HG03439 (cell line): Measurements from ENCODE around the gene THADA.
"Not testable (repeated sequence)": the region's sequence is repeated elsewhere in the genome, so short reads cannot be mapped to it uniquely, and the experiment has no call there.

Source experiments
- ATAC-seq: cut with Tn5 transposase; IDR thresholded peaks from one replicate; pipeline ENCODE4 v1.9.1; 2021; ENCODE audit warnings: mild to moderate bottlenecking, moderate library complexity; ENCODE audit not compliant: unreplicated experiment

THADA gene

GRCh38 chr2:43417300-43417699 lies 178.5 kb downstream of the THADA start:
- ATAC-seq: no peak

GRCh38 chr2:43415592-43415991 lies 180.2 kb downstream of the THADA start:
- no peak for ATAC-seq

GRCh38 chr2:43414586-43415135 lies 181.2 kb downstream of the THADA start:
- no peak for ATAC-seq

GRCh38 chr2:43414033-43414432 lies 181.8 kb downstream of the THADA start:
- no peak for ATAC-seq

GRCh38 chr2:43412114-43412753 lies 183.6 kb downstream of the THADA start:
- no peak for ATAC-seq

- no peak for ATAC-seq
Observed at GRCh38 chr2:43410055-43410604, 185.7 kb downstream of the THADA start.

- no peak for ATAC-seq
Observed at GRCh38 chr2:43408407-43409160, 187.3 kb downstream of the THADA start.

GRCh38 chr2:43407935-43408334 lies 187.9 kb downstream of the THADA start:
- no peak for ATAC-seq

GRCh38 chr2:43406651-43407279 lies 189.1 kb downstream of the THADA start:
- no peak for ATAC-seq

- ATAC-seq: no peak
Observed at GRCh38 chr2:43405829-43406228, 190.0 kb downstream of the THADA start.

GRCh38 chr2:43402452-43402937 lies 193.3 kb downstream of the THADA start:
- peak; percentile 61 for ATAC-seq

GRCh38 chr2:43402002-43402401 lies 193.8 kb downstream of the THADA start:
- ATAC-seq: peak; percentile 88

GRCh38 chr2:43400508-43400907 lies 195.3 kb downstream of the THADA start:
- no peak for ATAC-seq

GRCh38 chr2:43399515-43400264 lies 196.1 kb downstream of the THADA start:
- ATAC-seq: no peak

GRCh38 chr2:43399098-43399497 lies 196.7 kb downstream of the THADA start:
- ATAC-seq: no peak

GRCh38 chr2:43397821-43398220 lies 198.0 kb downstream of the THADA start:
- no peak for ATAC-seq

GRCh38 chr2:43397411-43397810 lies 198.4 kb downstream of the THADA start:
- ATAC-seq: no peak

- ATAC-seq: not testable (repeated sequence)
Observed at GRCh38 chr2:43396344-43396743, 199.5 kb downstream of the THADA start.

GRCh38 chr2:43393918-43394317 lies 201.9 kb downstream of the THADA start:
- ATAC-seq: no peak

GRCh38 chr2:43391878-43392215 lies 204.0 kb downstream of the THADA start:
- ATAC-seq: no peak
